GM19324 (cell line): ENCODE data around the gene EIF3L.

ENCODE experiments used
- ATAC-seq: cut with Tn5 transposase; IDR thresholded peaks from one replicate; pipeline ENCODE4 v1.9.1; 2021; ENCODE audit warnings: mild to moderate bottlenecking, moderate library complexity; ENCODE audit not compliant: unreplicated experiment, low FRiP score

The EIF3L gene

GRCh38 chr22:37850801-37851200 lies 1.6 kb downstream of the EIF3L start:
- no peak for ATAC-seq

- ATAC-seq: no peak
Measured at GRCh38 chr22:37852418-37852817, 3.2 kb downstream of the EIF3L start.

- no peak for ATAC-seq
Measured at GRCh38 chr22:37854946-37855345, 5.7 kb downstream of the EIF3L start.

- no peak for ATAC-seq
Measured at GRCh38 chr22:37855462-37855861, 6.2 kb downstream of the EIF3L start.

- ATAC-seq: no peak
Measured at GRCh38 chr22:37860796-37861421, 11.7 kb downstream of the EIF3L start.

- no peak for ATAC-seq
Measured at GRCh38 chr22:37862570-37863325, 13.5 kb downstream of the EIF3L start.

GRCh38 chr22:37865510-37865909 lies 16.3 kb downstream of the EIF3L start:
- no peak for ATAC-seq

GRCh38 chr22:37870273-37870672 lies 21.1 kb downstream of the EIF3L start:
- ATAC-seq: no peak

GRCh38 chr22:37880668-37881440 lies 31.6 kb downstream of the EIF3L start:
- no peak for ATAC-seq

- ATAC-seq: no peak
Measured at GRCh38 chr22:37884420-37884819, 35.2 kb downstream of the EIF3L start.

GRCh38 chr22:37887584-37888378 lies 38.6 kb downstream of the EIF3L start:
- ATAC-seq: no peak

- no peak for ATAC-seq
Measured at GRCh38 chr22:37891926-37892325, 42.7 kb downstream of the EIF3L start.

- no peak for ATAC-seq
Measured at GRCh38 chr22:37892566-37893335, 43.5 kb downstream of the EIF3L start.

- no peak for ATAC-seq
Measured at GRCh38 chr22:37893583-37893983, 44.4 kb downstream of the EIF3L start.

GRCh38 chr22:37894939-37895670 lies 45.9 kb downstream of the EIF3L start:
- no peak for ATAC-seq

- no peak for ATAC-seq
Measured at GRCh38 chr22:37896181-37896592, 47.0 kb downstream of the EIF3L start.

GRCh38 chr22:37896939-37897338 lies 47.7 kb downstream of the EIF3L start:
- no peak for ATAC-seq

GRCh38 chr22:37897807-37898206 lies 48.6 kb downstream of the EIF3L start:
- no peak for ATAC-seq
